Measurements from ENCODE around the gene MBTD1.
A peak's percentile ranks its signal among the peaks of the same experiment; 100 is the strongest.

The MBTD1 gene

GRCh38 chr17:51166987-51167931 lies 92.6 kb downstream of the MBTD1 start:
- peaks cover 11 to 17% of the 10 kb centered on the region in 2 experiments for H3K4me1 ChIP-seq (ENCODE audit: control insufficient read depth in 1 of 2, insufficient read depth in 1 of 2, low read depth in 1 of 2, low read length in 1 of 2)
- no peaks in the 10 kb centered on the region for H3K9me3 ChIP-seq
- TF ChIP-seq CTCF (IDR thresholded peaks at IDR 0.05) = peak; percentile 64
- H3K4me3 ChIP-seq (ENCODE audit: low read depth in 1 of 2, low read length in 1 of 2) = peak overlapping the region; percentile 70 to 88
- H3K36me3 ChIP-seq = no peaks in the 10 kb centered on the region
- H3K27me3 ChIP-seq = no peaks in the 10 kb centered on the region
- peak overlapping the region; percentile 70 for H3K27ac ChIP-seq

GRCh38 chr17:51166198-51166986 lies 93.5 kb downstream of the MBTD1 start, which contains the start of gene NME2:
Gene NME2 (plus strand): TSS chr17:51166411. CDS start chr17:51166831, 420 bp downstream.
- H3K27me3 ChIP-seq = no peaks in the 10 kb centered on the region
- H3K4me1 ChIP-seq (ENCODE audit: control insufficient read depth in 1 of 2, insufficient read depth in 1 of 2, low read depth in 1 of 2, low read length in 1 of 2) = peaks cover 11 to 17% of the 10 kb centered on the region in 2 experiments
- no peaks in the 10 kb centered on the region for H3K9me3 ChIP-seq
- no peaks in the 10 kb centered on the region for H3K36me3 ChIP-seq
- TF ChIP-seq CTCF (IDR thresholded peaks at IDR 0.05) = no peak
- H3K27ac ChIP-seq = peak within 1 kb of the TSS; percentile 70
- H3K4me3 ChIP-seq (ENCODE audit: low read depth in 1 of 2, low read length in 1 of 2) = peak within 1 kb of the TSS; percentile 70 to 88

- Histone ChIP-seq H3K27me3 (no peaks in the 10 kb centered on the region), H3K36me3 (no peaks in the 10 kb centered on the region), H3K9me3 (no peaks in the 10 kb centered on the region), H3K4me1 (ENCODE audit: control insufficient read depth in 1 of 2, insufficient read depth in 1 of 2, low read depth in 1 of 2, low read length in 1 of 2) (peaks cover 11 to 17% of the 10 kb centered on the region in 2 experiments), H3K27ac (peak overlapping the region; percentile 70), H3K4me3 (ENCODE audit: low read depth in 1 of 2, low read length in 1 of 2) (peak overlapping the region; percentile 70 to 88)
- TF ChIP-seq CTCF (IDR thresholded peaks at IDR 0.05) = no peak
Measured at GRCh38 chr17:51165680-51166197, 94.1 kb downstream of the MBTD1 start.

- Histone ChIP-seq H3K27me3 (no peaks in the 10 kb centered on the region), H3K4me3 (ENCODE audit: low read depth in 1 of 2, low read length in 1 of 2) (peak overlapping the region in 1 of 2 experiments; percentile 70), H3K9me3 (no peaks in the 10 kb centered on the region), H3K27ac (peak overlapping the region; percentile 70), H3K36me3 (no peaks in the 10 kb centered on the region), H3K4me1 (ENCODE audit: control insufficient read depth in 1 of 2, insufficient read depth in 1 of 2, low read depth in 1 of 2, low read length in 1 of 2) (peaks cover 11 to 17% of the 10 kb centered on the region in 2 experiments)
- no peak for TF ChIP-seq CTCF (IDR thresholded peaks at IDR 0.05)
Measured at GRCh38 chr17:51164911-51165679, 94.8 kb downstream of the MBTD1 start.

- H3K4me3 ChIP-seq (ENCODE audit: low read depth in 1 of 2, low read length in 1 of 2) = no peak overlapping the region
- peaks cover 6 to 10% of the 10 kb centered on the region in 2 experiments for H3K4me1 ChIP-seq (ENCODE audit: control insufficient read depth in 1 of 2, insufficient read depth in 1 of 2, low read depth in 1 of 2, low read length in 1 of 2)
- no peaks in the 10 kb centered on the region for H3K36me3 ChIP-seq
- H3K9me3 ChIP-seq = no peaks in the 10 kb centered on the region
- H3K27me3 ChIP-seq = no peaks in the 10 kb centered on the region
- TF ChIP-seq CTCF (IDR thresholded peaks at IDR 0.05) = no peak
- no peak overlapping the region for H3K27ac ChIP-seq
Measured at GRCh38 chr17:51161541-51161940, 98.3 kb downstream of the MBTD1 start.

All from neutrophil (primary cell).